Activated T-helper 1 cell treated with anti-CD3 and anti-CD28 coated beads, Interleukin-12 subunit alpha, Interleukin-12 subunit beta, Interleukin-2, Interleukin-4 antibody, amounts not matched to agents 30 ng/mL and 10 ng/mL and 1 ng/mL, durations not matched to agents 14 hours and 24 hours and 36 hours (primary cell): ENCODE results near the gene ST8SIA5. TPM values are rescaled to one million over a fixed set of nuclear protein-coding genes. Genes with fewer than 3 reads are reported as not detected.

Experiments used
- DNase-seq: peaks from one replicate; pipeline ENCODE4 v3.0.0; 2021; ENCODE audit warnings: low spot score
- H3K27ac Mint-ChIP-seq: one replicate; pipeline ENCODE4 v1.8.0; 2021; ENCODE audit warnings: mild to moderate bottlenecking, mixed read lengths
- H3K27me3 Mint-ChIP-seq: one replicate; pipeline ENCODE4 v1.8.0; 2022; ENCODE audit warnings: mild to moderate bottlenecking, moderate library complexity, mixed read lengths; ENCODE audit not compliant: insufficient read depth
- H3K36me3 Mint-ChIP-seq: one replicate; pipeline ENCODE4 v1.8.0; 2021; ENCODE audit warnings: low read depth, mixed read lengths
- H3K4me1 Mint-ChIP-seq: one replicate; pipeline ENCODE4 v1.8.0; 2021; ENCODE audit warnings: low read depth, mixed read lengths
- H3K4me3 Mint-ChIP-seq: one replicate; pipeline ENCODE4 v1.8.0; 2021; ENCODE audit warnings: mild to moderate bottlenecking, moderate library complexity, mixed read lengths
- H3K9me3 Mint-ChIP-seq: one replicate; pipeline ENCODE4 v1.8.0; 2021; ENCODE audit warnings: mixed read lengths
- intact Hi-C: fragments of 100-400 bp; cut with micrococcal nuclease; formaldehyde crosslinking; loops from one replicate; pipeline ENCODE4 v1.15.1; 2024
- total RNA-seq: library from RNA; stranded (reverse); gene quantifications from 2 replicates; pipeline ENCODE4 v1.2.3, GENCODE V29; 2022

The ST8SIA5 gene
- total RNA-seq, 1 donor from 2014 or later, result not detected

DNA sequence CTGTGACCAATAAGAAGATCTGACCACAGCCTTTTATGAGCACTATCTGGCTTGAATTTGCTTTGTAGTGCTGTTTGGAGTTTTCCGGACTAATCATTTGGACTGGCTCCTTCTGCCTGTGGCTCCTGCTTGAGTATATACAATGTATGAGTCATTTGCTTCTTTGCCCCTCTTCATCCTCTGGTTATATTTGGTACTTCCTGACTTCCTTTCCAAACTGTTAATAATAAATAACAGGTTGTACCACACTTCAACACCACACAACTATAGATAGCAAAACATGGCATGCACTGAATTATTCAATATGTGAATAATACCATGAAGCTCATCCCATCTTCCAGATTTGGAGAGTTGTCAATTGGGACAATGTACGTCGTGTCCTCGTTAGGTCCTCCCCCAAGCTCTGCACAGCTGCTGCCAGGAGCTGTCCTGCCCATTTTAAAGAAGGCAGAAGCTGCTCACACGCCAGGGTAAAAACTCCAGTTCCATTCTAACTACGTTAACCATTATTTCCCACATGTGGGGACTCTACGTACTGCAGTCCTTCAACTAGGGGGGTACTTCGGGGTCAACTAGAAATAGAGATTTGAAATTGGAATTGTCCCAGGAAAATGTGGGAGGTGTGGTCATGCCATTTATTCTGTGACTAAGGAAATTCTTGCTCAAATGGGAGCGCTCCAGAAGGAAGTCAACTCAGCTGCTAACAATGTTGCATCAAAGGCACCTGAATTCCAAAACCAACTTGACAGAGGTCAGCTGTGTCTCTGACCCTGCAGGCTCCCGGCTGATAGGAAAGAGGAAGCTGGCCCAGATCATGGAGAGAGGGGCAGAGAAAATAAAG is 38.1 kb downstream of the ST8SIA5 start:
- H3K9me3 Mint-ChIP-seq, result no peaks in the 10 kb centered on the region
- H3K27me3 Mint-ChIP-seq, result peaks cover 7% of the 10 kb centered on the region
- no peak overlapping the region for H3K4me3 Mint-ChIP-seq
- no peak overlapping the region for H3K27ac Mint-ChIP-seq
- H3K4me1 Mint-ChIP-seq, result no peaks in the 10 kb centered on the region
- H3K36me3 Mint-ChIP-seq, result no peaks in the 10 kb centered on the region
- no peak for DNase-seq
- intact Hi-C loops, result no loop called here

DNA sequence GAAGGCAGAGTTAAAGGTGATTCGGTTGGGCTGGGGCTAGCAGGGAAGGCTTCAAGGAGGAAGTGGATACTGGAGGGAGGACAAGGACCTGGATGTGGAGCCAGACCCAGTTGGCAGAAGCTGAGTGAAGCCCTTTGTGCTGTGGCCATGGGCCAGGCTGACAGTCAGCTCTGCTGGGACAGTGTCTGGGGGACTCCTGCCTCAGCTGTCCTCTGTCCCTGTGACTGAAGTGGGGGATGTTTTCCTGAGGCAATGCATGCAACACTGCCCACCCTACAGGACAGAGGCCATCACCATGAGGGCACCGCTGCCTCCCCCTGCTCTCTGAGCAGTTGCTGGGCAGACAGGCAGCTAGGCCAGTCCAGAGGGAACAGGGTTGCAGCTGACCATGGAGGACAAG is 40.0 kb downstream of the ST8SIA5 start:
- Mint-ChIP-seq H3K27me3 (peaks cover 7% of the 10 kb centered on the region), H3K27ac (no peak overlapping the region), H3K4me1 (no peaks in the 10 kb centered on the region), H3K4me3 (no peak overlapping the region), H3K9me3 (no peaks in the 10 kb centered on the region), H3K36me3 (no peaks in the 10 kb centered on the region)
- DNase-seq, result no peak
- intact Hi-C loops, result no loop called here

DNA sequence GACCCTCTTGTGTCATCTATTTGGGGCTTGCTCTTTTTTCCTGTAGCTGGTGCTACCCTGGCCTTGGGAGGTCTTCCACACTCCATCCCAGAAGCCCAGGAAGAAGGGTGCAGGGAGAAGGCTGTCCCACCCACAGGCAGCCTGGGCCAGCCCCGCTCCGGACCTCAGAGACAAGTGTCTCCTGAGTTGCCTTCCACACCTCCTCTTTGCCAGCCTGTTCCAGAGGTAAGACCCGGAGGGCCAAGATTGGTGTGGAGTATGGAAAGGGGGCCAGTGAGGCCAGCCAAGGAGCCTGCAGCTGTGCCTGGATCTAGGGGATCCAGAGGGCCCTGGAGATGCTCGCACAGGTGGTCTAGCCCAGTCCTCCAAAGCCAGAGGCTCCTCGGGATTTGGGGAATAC is 40.5 kb downstream of the ST8SIA5 start:
- no peak overlapping the region for H3K4me3 Mint-ChIP-seq
- no peak overlapping the region for H3K27ac Mint-ChIP-seq
- H3K27me3 Mint-ChIP-seq, result peaks cover 7% of the 10 kb centered on the region
- DNase-seq, result no peak
- no peaks in the 10 kb centered on the region for H3K4me1 Mint-ChIP-seq
- H3K36me3 Mint-ChIP-seq, result no peaks in the 10 kb centered on the region
- intact Hi-C loops, result no loop called here
- no peaks in the 10 kb centered on the region for H3K9me3 Mint-ChIP-seq

DNA sequence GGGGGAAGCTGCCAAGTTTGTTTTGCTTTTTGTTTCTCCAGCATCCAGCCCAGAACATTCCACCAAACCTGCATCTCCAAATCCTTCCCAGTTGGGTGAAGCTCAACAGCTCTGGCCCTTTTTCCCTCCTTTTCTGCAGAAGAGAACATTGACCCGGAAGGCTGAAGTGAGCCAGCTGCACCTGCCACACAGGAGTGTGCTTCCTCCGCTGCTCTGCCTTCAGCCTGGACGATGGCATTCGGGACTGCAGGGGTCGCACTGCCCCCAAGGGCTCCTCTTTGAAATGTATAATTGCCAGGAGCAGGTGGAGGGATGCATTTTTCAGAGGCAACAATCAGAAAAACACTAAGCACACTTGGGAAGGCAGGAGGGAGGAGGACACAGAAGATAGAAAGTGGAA is 41.8 kb downstream of the ST8SIA5 start:
- H3K27me3 Mint-ChIP-seq, result peaks cover 8% of the 10 kb centered on the region
- H3K27ac Mint-ChIP-seq, result no peak overlapping the region
- no peaks in the 10 kb centered on the region for H3K9me3 Mint-ChIP-seq
- DNase-seq, result no peak
- intact Hi-C loops, result no loop called here
- no peak overlapping the region for H3K4me3 Mint-ChIP-seq
- H3K4me1 Mint-ChIP-seq, result no peaks in the 10 kb centered on the region
- H3K36me3 Mint-ChIP-seq, result no peaks in the 10 kb centered on the region

DNA sequence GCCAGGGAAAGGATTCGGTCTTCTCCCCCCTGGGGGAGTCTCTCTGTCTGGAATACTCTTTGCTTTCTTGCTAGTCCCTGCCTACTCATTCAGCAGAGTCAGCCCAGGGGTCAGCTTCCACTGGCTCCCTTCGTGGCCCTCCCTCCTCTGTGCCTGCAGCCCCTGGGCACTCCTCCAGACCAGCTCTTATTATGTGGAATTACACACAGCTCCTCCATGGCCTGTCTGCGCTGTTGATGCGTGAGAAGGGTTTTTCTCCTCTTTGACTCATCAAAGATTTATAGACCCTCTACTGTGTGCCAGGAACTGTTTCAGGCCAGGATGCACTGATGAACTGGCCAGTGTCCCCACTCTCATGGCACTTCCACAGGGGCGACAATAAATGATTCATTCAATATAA is 44.4 kb downstream of the ST8SIA5 start:
- Mint-ChIP-seq H3K4me3 (no peak overlapping the region), H3K27ac (no peak overlapping the region), H3K9me3 (no peaks in the 10 kb centered on the region), H3K36me3 (no peaks in the 10 kb centered on the region), H3K4me1 (no peaks in the 10 kb centered on the region), H3K27me3 (peaks cover 8% of the 10 kb centered on the region)
- intact Hi-C loops, result no loop called here
- no peak for DNase-seq

DNA sequence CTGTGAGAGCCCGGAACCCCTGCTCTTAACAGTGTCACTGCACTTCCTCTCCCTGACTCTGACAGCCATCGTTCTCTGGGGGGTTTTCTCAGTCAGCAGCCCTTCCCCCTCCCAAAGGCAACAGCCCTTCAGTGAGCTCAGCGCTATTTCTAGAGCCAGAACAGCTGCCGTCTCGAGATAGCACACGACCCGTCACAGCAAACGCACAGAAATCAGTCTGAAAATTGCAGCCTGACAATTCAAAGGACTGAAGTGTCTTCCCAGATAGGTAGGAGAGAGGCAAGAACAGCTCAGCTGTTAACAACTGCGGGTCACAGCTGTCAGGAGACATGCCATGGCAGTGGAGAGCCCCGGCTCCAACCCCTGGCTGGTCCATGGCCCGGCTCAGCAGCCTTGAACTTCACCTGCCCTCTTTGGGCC is 45.4 kb downstream of the ST8SIA5 start:
- no peak for DNase-seq
- Mint-ChIP-seq H3K27me3 (peaks cover 8% of the 10 kb centered on the region), H3K36me3 (no peaks in the 10 kb centered on the region), H3K4me3 (no peak overlapping the region), H3K4me1 (no peaks in the 10 kb centered on the region), H3K9me3 (no peaks in the 10 kb centered on the region), H3K27ac (no peak overlapping the region)
- intact Hi-C loops, result no loop called here

DNA sequence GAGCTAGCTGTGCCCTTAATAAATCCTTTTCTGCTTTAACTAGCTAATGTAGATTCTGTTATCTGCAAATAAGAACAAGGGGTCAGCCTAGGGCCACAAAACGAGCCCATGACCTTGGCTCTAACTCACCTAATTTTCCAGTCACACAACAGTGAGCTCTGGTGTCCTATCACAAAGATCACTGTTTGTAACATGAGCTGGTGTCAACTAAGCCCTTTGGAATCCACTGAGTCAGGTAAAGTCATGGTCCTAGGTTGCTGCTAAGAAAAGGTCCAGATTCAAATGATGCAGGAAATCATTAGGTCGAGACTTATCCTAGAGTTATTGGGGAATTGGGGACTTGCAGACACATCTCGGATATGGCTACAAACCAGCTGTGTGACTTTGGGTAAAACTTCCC is 49.9 kb downstream of the ST8SIA5 start:
- Mint-ChIP-seq H3K36me3 (no peaks in the 10 kb centered on the region), H3K9me3 (no peaks in the 10 kb centered on the region), H3K4me3 (no peak overlapping the region), H3K27ac (no peak overlapping the region), H3K4me1 (no peaks in the 10 kb centered on the region), H3K27me3 (peaks cover 5% of the 10 kb centered on the region)
- no peak for DNase-seq
- intact Hi-C loops, result no loop called here

DNA sequence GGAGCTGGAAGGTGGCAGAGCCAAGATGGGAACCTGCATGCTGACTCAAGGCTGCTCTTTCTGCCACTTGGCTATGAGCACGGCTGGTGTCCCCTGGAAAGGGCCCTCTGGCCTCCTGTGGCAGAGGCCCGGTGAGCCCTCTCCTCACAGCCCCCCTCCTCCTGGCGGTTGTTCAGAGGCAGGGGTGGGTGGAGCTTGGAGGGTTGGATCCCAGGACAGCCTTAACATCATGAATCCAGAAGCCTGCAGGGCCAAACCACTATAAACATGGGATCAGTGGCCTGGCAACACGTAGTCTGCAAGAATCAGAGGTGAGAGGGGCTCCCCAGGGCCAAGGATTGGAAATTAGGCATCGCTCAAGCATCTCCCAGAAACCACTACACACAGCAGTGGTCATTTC is 51.3 kb downstream of the ST8SIA5 start:
- Mint-ChIP-seq H3K4me3 (no peak overlapping the region), H3K4me1 (no peaks in the 10 kb centered on the region), H3K36me3 (no peaks in the 10 kb centered on the region), H3K27ac (no peak overlapping the region), H3K9me3 (no peaks in the 10 kb centered on the region), H3K27me3 (peaks cover 5% of the 10 kb centered on the region)
- DNase-seq, result no peak
- intact Hi-C loops, result no loop called here

DNA sequence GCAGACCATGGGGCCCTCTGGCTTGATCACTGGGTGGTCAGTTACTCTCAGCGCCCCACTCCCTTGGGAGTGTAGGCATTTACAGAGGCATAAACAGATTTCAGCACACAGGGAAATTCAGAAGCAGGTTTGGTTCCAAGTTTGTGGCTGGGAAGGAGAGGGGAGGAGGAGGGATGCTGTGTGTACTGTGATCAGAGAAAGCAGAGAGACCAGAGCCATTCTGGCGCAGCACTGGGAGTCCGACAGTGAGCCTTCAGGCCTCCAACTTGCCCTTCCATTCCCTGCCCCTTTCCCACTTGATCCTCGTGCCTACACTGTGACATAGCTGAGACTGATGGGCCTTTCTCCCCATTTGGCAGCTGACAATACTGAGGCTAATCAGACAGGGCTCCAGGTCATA is 52.0 kb downstream of the ST8SIA5 start:
- Mint-ChIP-seq H3K27me3 (peaks cover 3% of the 10 kb centered on the region), H3K9me3 (no peaks in the 10 kb centered on the region), H3K4me1 (no peaks in the 10 kb centered on the region), H3K4me3 (no peak overlapping the region), H3K27ac (no peak overlapping the region), H3K36me3 (no peaks in the 10 kb centered on the region)
- no peak for DNase-seq
- intact Hi-C loops, result no loop called here

DNA sequence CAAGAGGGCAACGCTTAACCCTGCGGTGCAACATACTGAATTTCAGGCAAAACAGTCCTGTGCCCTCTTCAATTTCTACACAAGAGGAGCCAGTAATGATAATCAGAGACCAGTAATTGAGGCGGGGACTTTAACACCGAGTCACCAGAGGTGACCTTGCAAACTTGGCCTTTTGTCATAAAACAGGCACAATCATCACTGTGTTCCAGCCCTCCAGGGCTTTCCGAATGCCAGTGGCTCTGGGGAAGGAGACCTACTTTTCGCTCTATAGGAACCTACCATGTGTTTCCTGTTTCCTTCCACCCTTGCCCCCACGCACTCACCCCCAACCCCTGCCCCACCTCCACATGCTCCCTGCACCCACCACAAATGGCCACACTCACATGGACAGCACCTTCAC is 52.7 kb downstream of the ST8SIA5 start:
- intact Hi-C loops, result no loop called here
- Mint-ChIP-seq H3K4me1 (no peaks in the 10 kb centered on the region), H3K4me3 (no peak overlapping the region), H3K36me3 (no peaks in the 10 kb centered on the region), H3K27me3 (peaks cover 3% of the 10 kb centered on the region), H3K27ac (no peak overlapping the region), H3K9me3 (no peaks in the 10 kb centered on the region)
- no peak for DNase-seq

DNA sequence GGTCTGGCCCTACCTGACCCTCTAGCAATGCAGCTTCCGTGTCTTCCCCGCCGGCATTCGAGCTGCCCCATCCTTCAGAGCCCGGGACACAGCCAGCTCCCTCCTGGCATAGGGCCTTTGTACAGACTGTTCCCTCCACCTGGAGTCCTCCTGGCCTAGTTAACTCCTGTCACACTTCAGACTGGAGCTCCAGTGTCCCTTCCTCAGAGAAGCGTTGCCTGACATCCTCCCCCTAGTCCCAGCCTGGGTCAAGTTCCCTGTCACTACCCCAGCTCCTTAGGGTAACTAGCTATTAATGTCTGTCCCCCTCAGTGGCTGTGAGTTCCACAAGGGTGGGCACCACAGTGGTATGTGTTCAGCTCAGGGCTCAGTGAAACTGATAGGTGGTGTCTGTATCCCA is 54.4 kb downstream of the ST8SIA5 start:
- intact Hi-C loops, result no loop called here
- H3K27me3 Mint-ChIP-seq, result peaks cover 2% of the 10 kb centered on the region
- no peak overlapping the region for H3K4me3 Mint-ChIP-seq
- no peak overlapping the region for H3K27ac Mint-ChIP-seq
- peaks cover 8% of the 10 kb centered on the region for H3K9me3 Mint-ChIP-seq
- no peaks in the 10 kb centered on the region for H3K4me1 Mint-ChIP-seq
- H3K36me3 Mint-ChIP-seq, result no peaks in the 10 kb centered on the region
- no peak for DNase-seq

DNA sequence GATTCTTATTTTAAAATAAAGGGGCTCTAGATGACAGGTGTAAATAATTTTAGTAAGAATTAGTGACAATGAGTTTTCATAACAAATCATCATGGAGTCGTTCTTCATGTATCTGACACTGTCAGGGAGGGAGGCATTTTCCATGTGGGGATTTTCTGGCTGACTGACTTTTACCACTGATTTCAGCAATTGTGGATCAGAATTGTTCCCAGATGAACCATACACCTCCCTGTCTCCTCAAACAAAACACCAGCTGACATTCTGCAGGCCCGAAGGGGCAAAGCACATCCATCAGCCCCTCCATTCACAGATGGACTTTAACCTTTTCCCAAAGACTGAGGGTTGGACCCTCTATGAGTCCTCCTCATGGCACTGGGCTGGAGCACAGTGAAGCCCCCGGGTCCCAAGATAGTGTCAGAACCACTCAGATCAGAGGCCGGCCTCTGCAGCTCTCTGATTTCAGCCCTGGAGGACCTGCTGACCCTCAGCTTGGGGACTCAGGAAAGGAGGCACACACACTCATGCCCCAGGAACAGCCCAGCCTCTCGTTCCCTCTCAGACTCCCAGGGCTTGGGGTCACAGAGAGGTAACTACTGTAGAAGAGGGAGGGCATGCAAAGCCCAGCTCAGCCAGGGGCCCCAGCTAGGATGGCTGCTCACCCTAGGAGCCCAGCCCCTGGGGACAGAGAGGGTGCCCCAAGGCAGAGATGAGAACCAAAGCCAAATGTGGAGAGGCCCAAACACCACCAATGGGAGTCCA is 56.6 kb downstream of the ST8SIA5 start:
- Mint-ChIP-seq H3K27ac (no peak overlapping the region), H3K4me3 (no peak overlapping the region), H3K36me3 (no peaks in the 10 kb centered on the region), H3K4me1 (no peaks in the 10 kb centered on the region), H3K27me3 (peaks cover 2% of the 10 kb centered on the region), H3K9me3 (peaks cover 8% of the 10 kb centered on the region)
- intact Hi-C loops, result no loop called here
- DNase-seq, result no peak

DNA sequence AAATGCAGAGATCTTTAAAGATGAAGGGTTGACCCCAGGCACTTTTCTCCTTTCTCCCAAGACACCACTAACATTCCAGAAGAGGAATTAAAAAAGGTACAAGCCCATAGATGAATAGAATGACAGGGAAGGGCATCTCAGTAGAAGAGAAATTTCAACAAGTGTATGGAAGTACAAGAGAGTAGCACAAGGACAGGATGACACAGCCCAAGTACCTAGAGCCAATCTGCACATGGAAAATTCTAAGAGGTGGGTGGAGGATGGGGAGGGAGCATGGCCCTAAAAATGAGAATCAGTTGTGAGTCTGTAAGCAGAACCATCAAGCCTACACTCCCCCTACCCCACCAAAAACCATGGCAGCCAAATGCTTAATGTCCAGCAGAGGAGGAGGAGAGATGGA is 60.2 kb downstream of the ST8SIA5 start:
- no peak for DNase-seq

More for the DNA sequence above, 60.2 kb downstream of the ST8SIA5 start:
- H3K9me3 Mint-ChIP-seq, result peaks cover 8% of the 10 kb centered on the region
- intact Hi-C loops, result no loop called here
- no peaks in the 10 kb centered on the region for H3K4me1 Mint-ChIP-seq
- H3K4me3 Mint-ChIP-seq, result no peak overlapping the region
- peaks cover 2% of the 10 kb centered on the region for H3K27me3 Mint-ChIP-seq
- H3K27ac Mint-ChIP-seq, result no peak overlapping the region
- no peaks in the 10 kb centered on the region for H3K36me3 Mint-ChIP-seq
